GM23338 (cell line): ENCODE data around the gene PDIA6. TPM values are rescaled to one million over a fixed set of nuclear protein-coding genes. Genes with fewer than 3 reads are reported as not detected.

Experiments
- ATAC-seq: fragments of 200-7000 bp; cut with Tn5 transposase; 3 replicates; pipeline ENCODE4 v1.9.1; 2020
- DNase-seq: peaks from one replicate; pipeline ENCODE4 v3.0.0-alpha.2; 2015; ENCODE audit warnings: low spot score
- H2AFZ ChIP-seq: fragments of 200-600 bp; sonication (generic); 2 replicates; pipeline ENCODE4 v1.8.0; 2016; ENCODE audit warnings: antibody characterized with exemption, mild to moderate bottlenecking, moderate library complexity
- H3F3A ChIP-seq: fragments of 200-600 bp; sonication (generic); replicated peaks from 2 replicates; pipeline ENCODE4 v1.8.0; 2017; ENCODE audit warnings: antibody characterized with exemption, mixed run types, low read depth
- H3K27ac ChIP-seq: fragments of 200-600 bp; sonication (generic); 2 replicates; pipeline ENCODE4 v1.6.1; 2016; ENCODE audit warnings: low read depth
- H3K27me3 ChIP-seq: fragments of 200-600 bp; sonication (generic); 2 replicates; pipeline ENCODE4 v1.8.0; 2016; ENCODE audit warnings: mild to moderate bottlenecking, mixed run types, moderate library complexity; ENCODE audit not compliant: insufficient read depth
- H3K36me3 ChIP-seq: fragments of 200-600 bp; sonication (generic); 2 replicates; pipeline ENCODE4 v1.8.0; 2016; ENCODE audit warnings: mild to moderate bottlenecking; ENCODE audit not compliant: insufficient read depth
- H3K4me1 ChIP-seq: fragments of 200-600 bp; sonication (generic); 2 replicates; pipeline ENCODE4 v1.8.0; 2016; ENCODE audit warnings: mild to moderate bottlenecking, moderate library complexity; ENCODE audit not compliant: insufficient read depth
- H3K4me2 ChIP-seq: fragments of 200-600 bp; sonication (generic); 2 replicates; pipeline ENCODE4 v1.7.1; 2017; ENCODE audit warnings: mixed run types
- H3K4me3 ChIP-seq: fragments of 200-600 bp; sonication (generic); 2 replicates; pipeline ENCODE4 v1.6.1; 2016; ENCODE audit warnings: mixed run types
- H3K79me2 ChIP-seq: fragments of 200-600 bp; sonication (generic); replicated peaks from 2 replicates; pipeline ENCODE4 v1.8.0; 2017; ENCODE audit warnings: mild to moderate bottlenecking; ENCODE audit not compliant: insufficient read depth
- H3K9me2 ChIP-seq: fragments of 200-600 bp; sonication (generic); 2 replicates; pipeline ENCODE4 v1.8.0; 2017; ENCODE audit not compliant: insufficient read depth
- H4K20me1 ChIP-seq: fragments of 200-600 bp; sonication (generic); replicated peaks from 2 replicates; pipeline ENCODE4 v1.8.0; 2017; ENCODE audit warnings: mild to moderate bottlenecking; ENCODE audit not compliant: insufficient read depth
- H3K27ac Mint-ChIP-seq: 2 replicates; pipeline ENCODE4 v1.8.0; 2020; ENCODE audit warnings: inconsistent platforms, mild to moderate bottlenecking, moderate library complexity, mixed read lengths
- H3K27me3 Mint-ChIP-seq: 3 replicates; pipeline ENCODE4 v1.8.0; 2022; ENCODE audit warnings: low read depth, mild to moderate bottlenecking, moderate library complexity, mixed read lengths, inconsistent platforms; ENCODE audit not compliant: insufficient read depth, poor library complexity
- H3K36me3 Mint-ChIP-seq: 3 replicates; pipeline ENCODE4 v1.8.0; 2021; ENCODE audit warnings: low read depth, mild to moderate bottlenecking, inconsistent platforms, moderate library complexity, mixed read lengths
- H3K4me1 Mint-ChIP-seq: 3 replicates; pipeline ENCODE4 v1.8.0; 2020; ENCODE audit warnings: mild to moderate bottlenecking, inconsistent platforms, mixed read lengths
- H3K4me3 Mint-ChIP-seq: 3 replicates; pipeline ENCODE4 v1.8.0; 2021; ENCODE audit warnings: moderate library complexity, mild to moderate bottlenecking, inconsistent platforms, mixed read lengths
- H3K9me3 Mint-ChIP-seq: 3 replicates; pipeline ENCODE4 v1.8.0; 2020; ENCODE audit warnings: moderate library complexity, mild to moderate bottlenecking, inconsistent platforms, mixed read lengths
- CREB1 ChIP-seq: fragments of 250-450 bp; sonication (Bioruptor Pico); IDR thresholded peaks from 2 replicates; pipeline ENCODE4 v1.5.0; 2020; ENCODE audit warnings: low read depth, mild to moderate bottlenecking, moderate library complexity
- ETS1 ChIP-seq: IDR thresholded peaks from 2 replicates; pipeline ENCODE4 v1.6.1; 2016; ENCODE audit warnings: antibody characterized with exemption
- ZNF462 ChIP-seq: fragments of 250-450 bp; sonication (Bioruptor Pico); IDR thresholded peaks from 2 replicates; pipeline ENCODE4 v1.5.0; 2020; ENCODE audit warnings: mild to moderate bottlenecking, moderate library complexity
- polyA plus RNA-seq: library from polyadenylated mRNA; unstranded; fragments of >200 nt; fragmentation: Nextera tagmentation; extraction: Ambion mirVana; gene quantifications from 2 replicates; pipeline ENCODE4 v1.2.1, GENCODE V29; 2016
- total RNA-seq: library from RNA; depleted of rRNA; stranded (reverse); fragments of >200 nt; shearing (Covaris generic); gene quantifications from 2 replicates; pipeline ENCODE4 v1.2.3, GENCODE V29; 2014

Gene PDIA6
- total and polyA plus RNA-seq, 2 experiments from 2014 or later, result 331 to 382 TPM

DNA sequence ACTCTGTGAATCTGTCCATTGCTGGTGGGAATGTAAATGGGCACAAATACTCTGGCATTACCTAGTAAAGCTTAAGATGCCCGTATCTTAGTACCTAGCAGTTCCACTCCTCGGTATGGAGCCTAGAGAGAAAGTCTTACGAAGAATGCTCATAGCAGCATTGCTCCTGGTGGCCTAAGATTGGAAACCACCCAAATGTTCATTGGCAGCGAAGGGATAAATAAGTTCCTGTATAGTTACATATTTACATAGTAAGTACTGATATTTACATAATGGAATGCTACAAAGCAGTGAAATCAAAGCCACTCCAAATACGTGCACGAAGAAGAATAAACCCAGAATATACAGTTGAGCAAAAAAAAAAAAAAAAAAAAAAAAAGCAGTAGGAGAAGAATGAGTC lies 46.7 kb upstream of the PDIA6 start:
- no peak overlapping the region for H3K27ac Mint-ChIP-seq
- Histone ChIP-seq H3K4me2 (no peak overlapping the region), H3K36me3 (no peaks in the 10 kb centered on the region), H3K4me3 (no peak overlapping the region), H4K20me1 (no peaks in the 10 kb centered on the region), H2AFZ (no peak overlapping the region), H3F3A (no peaks in the 10 kb centered on the region), H3K27me3 (no peaks in the 10 kb centered on the region), H3K79me2 (no peaks in the 10 kb centered on the region), H3K4me1 (no peaks in the 10 kb centered on the region), H3K9me2 (no peaks in the 10 kb centered on the region), H3K27ac (no peak overlapping the region)
- ATAC-seq (no peak), DNase-seq (no peak)
- H3K36me3 Mint-ChIP-seq, result no peaks in the 10 kb centered on the region
- peaks cover 14% of the 10 kb centered on the region; the same call in 2 of the 3 replicates for H3K4me1 Mint-ChIP-seq
- TF ChIP-seq ZNF462 (CRISPR knock-in tag) (no peak), CREB1 (no peak), ETS1 (no peak)
- H3K9me3 Mint-ChIP-seq, result no peaks in the 10 kb centered on the region
- H3K27me3 Mint-ChIP-seq, result peaks cover 4% of the 10 kb centered on the region
- H3K4me3 Mint-ChIP-seq, result no peak overlapping the region

DNA sequence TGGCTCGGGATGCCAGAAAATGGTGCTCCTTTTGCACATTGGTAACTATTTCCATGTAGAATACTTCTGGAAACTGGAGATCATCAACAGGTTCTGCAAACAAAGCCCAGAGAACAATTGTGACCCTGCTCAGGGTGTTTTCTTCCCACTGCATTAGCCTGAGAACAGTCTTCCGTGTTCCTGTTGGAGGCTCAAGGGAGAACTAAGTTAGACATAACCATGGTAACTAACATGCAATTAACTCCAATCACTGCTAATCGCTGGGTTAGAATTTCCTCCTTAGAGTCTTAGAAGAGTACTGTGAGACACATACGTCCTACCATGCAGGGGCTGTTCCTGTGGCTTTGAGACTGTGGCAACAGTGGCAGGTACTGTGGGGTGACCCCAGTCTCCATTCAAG lies 36.0 kb upstream of the PDIA6 start:
- Histone ChIP-seq H3K4me3 (no peak overlapping the region), H3K27me3 (no peaks in the 10 kb centered on the region), H2AFZ (no peak overlapping the region), H3K9me2 (no peaks in the 10 kb centered on the region), H3K4me1 (peaks cover 8% of the 10 kb centered on the region), H4K20me1 (no peaks in the 10 kb centered on the region), H3K27ac (no peak overlapping the region), H3K79me2 (no peaks in the 10 kb centered on the region), H3F3A (no peaks in the 10 kb centered on the region), H3K36me3 (no peaks in the 10 kb centered on the region), H3K4me2 (no peak overlapping the region)
- no peak for TF ChIP-seq ZNF462 (CRISPR knock-in tag)
- Mint-ChIP-seq H3K4me1 (peaks cover 16% of the 10 kb centered on the region), H3K27me3 (no peaks in the 10 kb centered on the region), H3K36me3 (no peaks in the 10 kb centered on the region; the same call in 2 of the 3 replicates), H3K4me3 (no peak overlapping the region), H3K9me3 (no peaks in the 10 kb centered on the region), H3K27ac (no peak overlapping the region)
- no peak for ATAC-seq
- DNase-seq, result no peak
